ENCODE data around the gene KRT34. TPM values are rescaled to one million over a fixed set of nuclear protein-coding genes. Genes with fewer than 3 reads are reported as not detected.

KRT34 gene
- total RNA-seq, 1 donor from 2014 or later, result 15.1 TPM

DNA sequence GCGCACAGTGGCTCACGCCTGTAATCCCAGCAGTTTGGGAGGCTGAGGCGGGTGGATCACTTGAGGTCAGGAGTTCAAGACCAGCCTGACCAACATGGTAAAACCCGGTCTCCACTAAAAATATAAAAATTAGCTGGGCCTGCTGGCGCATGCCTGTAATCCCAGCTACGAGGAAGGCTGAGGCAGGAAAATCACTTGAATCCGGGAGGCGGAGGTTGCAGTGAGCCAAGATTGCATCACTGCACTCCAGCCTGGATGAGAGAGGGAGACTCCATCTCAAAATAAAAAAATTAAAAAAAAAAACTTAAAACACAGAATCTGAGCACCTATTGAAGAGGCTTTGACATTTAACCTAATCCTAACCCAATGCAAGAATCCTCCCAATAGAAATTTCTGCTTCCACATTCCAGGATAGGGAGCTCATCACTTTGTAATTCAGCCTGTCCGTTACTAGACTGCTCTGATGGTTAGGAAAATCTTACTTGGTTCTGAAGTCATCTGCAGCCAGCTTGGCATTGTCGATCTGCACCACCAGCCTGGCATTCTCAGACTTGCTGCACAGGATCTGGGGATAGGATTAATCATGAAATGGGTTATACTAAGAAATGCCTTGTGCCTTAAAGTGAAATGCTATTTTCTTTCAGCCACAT, 14.6 kb downstream of the KRT34 start:
- DNase-seq (ENCODE audit: low read depth), result peak; percentile 84
- TF ChIP-seq, protein P1, sequence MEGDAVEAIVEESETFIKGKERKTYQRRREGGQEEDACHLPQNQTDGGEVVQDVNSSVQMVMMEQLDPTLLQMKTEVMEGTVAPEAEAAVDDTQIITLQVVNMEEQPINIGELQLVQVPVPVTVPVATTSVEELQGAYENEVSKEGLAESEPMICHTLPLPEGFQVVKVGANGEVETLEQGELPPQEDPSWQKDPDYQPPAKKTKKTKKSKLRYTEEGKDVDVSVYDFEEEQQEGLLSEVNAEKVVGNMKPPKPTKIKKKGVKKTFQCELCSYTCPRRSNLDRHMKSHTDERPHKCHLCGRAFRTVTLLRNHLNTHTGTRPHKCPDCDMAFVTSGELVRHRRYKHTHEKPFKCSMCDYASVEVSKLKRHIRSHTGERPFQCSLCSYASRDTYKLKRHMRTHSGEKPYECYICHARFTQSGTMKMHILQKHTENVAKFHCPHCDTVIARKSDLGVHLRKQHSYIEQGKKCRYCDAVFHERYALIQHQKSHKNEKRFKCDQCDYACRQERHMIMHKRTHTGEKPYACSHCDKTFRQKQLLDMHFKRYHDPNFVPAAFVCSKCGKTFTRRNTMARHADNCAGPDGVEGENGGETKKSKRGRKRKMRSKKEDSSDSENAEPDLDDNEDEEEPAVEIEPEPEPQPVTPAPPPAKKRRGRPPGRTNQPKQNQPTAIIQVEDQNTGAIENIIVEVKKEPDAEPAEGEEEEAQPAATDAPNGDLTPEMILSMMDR (conservative IDR thresholded peaks at IDR 0.05; ENCODE audit: low read depth, low read length), result no peak
- H3K4me3 ChIP-seq (ENCODE audit: low read depth, low read length), result no peak overlapping the region

DNA sequence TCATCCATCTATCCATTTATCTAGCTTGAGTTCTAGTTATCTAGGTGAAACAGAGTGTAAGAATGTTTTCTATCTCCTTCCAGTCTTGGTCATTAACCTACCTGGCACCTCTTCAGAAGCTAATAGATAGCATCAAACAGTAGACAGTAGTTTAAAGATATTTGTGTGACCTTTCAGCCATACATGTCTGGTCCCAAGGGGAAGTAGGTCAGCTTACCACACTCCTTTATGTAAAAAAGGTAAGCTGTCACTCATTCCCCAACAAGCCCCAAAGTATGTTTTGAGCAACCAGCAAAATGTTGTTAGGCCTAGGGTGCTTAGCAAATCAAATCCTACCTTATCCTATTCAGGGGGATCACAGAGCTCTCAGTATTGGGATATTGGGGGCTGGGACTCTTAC, 16.0 kb downstream of the KRT34 start:
- TF ChIP-seq, protein P1 (conservative IDR thresholded peaks at IDR 0.05; ENCODE audit: low read depth, low read length), result no peak
- no peak for DNase-seq (ENCODE audit: low read depth)
- H3K4me3 ChIP-seq (ENCODE audit: low read depth, low read length), result no peak overlapping the region

DNA sequence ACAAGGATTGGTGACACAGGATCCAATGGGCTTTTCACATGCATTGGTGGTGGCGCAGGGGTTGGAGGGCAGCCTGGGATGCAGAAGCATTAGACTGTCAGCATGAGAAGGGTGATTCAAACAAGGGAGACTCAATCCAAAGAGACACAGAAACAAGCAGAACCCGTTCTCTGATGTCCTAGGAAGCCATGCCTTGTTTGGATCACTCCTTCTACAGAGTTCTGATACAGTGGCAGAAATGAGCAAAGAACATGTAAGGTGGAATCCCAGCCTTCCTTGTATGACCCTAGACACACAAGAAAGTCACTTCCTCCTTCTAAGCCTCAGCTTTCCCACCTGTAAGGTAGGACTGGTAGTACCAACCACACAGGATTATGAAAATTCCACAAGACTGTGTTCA, 18.2 kb downstream of the KRT34 start:
- no peak for DNase-seq (ENCODE audit: low read depth)

DNA sequence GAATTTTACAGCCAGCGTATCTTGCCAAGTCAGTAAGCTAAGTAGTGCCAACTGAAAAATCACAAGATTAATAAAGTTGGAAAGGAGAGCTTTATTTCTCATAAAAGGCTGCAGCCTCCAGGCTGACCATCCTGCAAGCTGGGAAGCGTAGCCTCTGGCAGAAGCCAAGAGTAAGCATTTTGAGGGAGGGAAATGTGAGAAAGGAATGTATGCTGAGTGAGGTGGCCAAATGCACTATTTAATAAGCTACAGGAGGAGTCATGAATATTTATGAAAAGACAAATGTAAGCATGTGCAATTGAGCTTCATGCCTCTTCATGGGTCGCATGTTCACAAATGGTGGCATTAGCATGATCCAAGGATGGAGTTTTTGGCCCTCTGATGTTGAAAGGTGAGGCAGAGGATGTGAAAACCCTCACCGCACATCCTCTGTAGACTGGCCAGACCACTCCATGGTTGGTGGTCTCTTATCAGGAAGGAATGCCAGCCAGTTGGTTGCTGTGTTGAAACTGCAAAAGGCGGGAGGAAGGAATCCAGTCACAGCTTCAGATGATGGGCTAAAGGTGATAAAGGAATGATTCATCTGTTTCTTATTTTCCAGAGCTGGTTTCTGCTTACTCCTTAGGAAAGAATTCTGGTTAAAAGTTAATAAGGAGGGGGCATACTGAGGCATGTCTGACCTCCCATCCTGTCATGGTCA, 21.7 kb downstream of the KRT34 start:
- peak; percentile 80 for DNase-seq (ENCODE audit: low read depth)
- TF ChIP-seq, protein P1 (conservative IDR thresholded peaks at IDR 0.05; ENCODE audit: low read depth, low read length), result no peak
- H3K4me3 ChIP-seq (ENCODE audit: low read depth, low read length), result no peak overlapping the region

More for the DNA sequence above, 18.2 kb downstream of the KRT34 start:
- H3K4me3 ChIP-seq (ENCODE audit: low read depth, low read length), result no peak overlapping the region
- TF ChIP-seq, protein P1 (conservative IDR thresholded peaks at IDR 0.05; ENCODE audit: low read depth, low read length), result no peak

DNA sequence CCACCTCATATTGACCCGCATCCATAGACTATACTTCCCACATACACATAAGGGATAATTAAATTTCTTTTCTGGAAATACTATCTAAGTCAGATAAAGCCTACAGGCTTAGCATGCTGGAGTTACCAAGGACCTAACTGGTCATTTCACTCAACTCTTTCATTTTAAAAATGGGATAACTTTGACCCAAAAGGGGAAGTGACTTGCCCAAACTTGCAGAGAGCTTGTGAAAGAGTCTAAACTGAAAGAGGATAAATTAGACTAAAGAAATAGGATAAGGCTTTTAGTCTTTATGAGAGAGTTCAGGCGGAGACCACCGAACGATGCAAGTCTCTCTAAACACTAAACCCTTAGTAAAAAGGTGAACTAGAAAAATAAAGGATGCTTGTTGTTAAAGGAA, 27.6 kb downstream of the KRT34 start:
- DNase-seq (ENCODE audit: low read depth), result no peak
- TF ChIP-seq, protein P1 (conservative IDR thresholded peaks at IDR 0.05; ENCODE audit: low read depth, low read length), result no peak
- no peak overlapping the region for H3K4me3 ChIP-seq (ENCODE audit: low read depth, low read length)

DNA sequence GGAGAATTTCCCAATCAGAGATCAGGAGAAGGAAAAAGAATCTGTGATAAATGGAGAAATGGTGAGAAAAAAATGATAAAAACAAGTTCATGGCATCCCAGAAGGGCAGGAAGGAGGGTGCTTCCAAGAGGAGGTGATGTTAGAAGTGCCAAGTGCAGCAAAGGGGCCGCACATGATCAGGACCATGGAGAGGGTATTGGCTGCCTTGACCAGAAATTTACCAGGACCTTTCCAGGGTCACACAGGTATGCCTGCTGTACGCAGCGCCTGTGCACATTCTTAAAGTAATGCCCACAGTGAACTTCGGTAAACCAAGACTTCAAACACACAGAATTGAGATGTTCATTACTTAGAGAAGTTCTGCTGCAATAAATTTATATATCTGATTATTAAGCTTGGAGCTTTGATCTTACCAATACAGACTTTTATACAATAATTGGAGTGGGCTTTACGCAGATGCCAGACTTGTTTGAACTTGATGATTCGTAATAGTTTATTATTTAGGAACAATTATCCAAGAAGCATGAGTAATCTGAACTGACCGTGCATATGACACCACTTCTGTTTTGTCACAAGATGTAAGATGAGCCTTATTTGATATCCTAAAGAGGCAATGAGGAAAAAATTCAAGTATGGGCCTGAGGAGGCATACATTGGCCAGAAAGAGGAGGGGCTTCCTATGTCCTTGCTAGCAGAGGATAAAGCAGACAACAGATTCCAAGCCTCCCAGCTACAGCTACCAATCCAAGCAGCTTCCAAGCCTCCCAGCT, 29.3 kb downstream of the KRT34 start:
- TF ChIP-seq, protein P1 (conservative IDR thresholded peaks at IDR 0.05; ENCODE audit: low read depth, low read length), result no peak
- no peak overlapping the region for H3K4me3 ChIP-seq (ENCODE audit: low read depth, low read length)
- no peak for DNase-seq (ENCODE audit: low read depth)

Measured in epithelial cell of proximal tubule (primary cell).